SH-SY5Y (cell line): Measurements from ENCODE around the gene DYRK1A.

ENCODE experiments used
- GATA2 ChIP-seq: IDR thresholded peaks from 2 replicates; pipeline ENCODE4 v1.6.1; 2011; ENCODE audit warnings: mild to moderate bottlenecking, low read depth, low read length
- GATA3 ChIP-seq: IDR thresholded peaks from 2 replicates; pipeline ENCODE4 v1.6.1; 2011; ENCODE audit warnings: low read depth, mild to moderate bottlenecking, low read length, moderate library complexity

DNA sequence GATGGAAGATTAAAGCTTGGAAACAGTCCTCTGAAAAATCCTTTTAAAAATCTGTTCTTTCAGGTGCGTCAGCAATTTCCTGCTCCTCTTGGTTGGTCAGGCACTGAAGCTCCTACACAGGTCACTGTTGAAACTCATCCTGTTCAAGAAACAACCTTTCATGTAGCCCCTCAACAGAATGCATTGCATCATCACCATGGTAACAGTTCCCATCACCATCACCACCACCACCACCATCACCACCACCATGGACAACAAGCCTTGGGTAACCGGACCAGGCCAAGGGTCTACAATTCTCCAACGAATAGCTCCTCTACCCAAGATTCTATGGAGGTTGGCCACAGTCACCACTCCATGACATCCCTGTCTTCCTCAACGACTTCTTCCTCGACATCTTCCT lies 145.3 kb downstream of the DYRK1A start:
- TF ChIP-seq GATA2, result no peak
- TF ChIP-seq GATA3, result no peak
